Measurements from ENCODE around the gene ZNF365.

The ZNF365 gene, protein sequence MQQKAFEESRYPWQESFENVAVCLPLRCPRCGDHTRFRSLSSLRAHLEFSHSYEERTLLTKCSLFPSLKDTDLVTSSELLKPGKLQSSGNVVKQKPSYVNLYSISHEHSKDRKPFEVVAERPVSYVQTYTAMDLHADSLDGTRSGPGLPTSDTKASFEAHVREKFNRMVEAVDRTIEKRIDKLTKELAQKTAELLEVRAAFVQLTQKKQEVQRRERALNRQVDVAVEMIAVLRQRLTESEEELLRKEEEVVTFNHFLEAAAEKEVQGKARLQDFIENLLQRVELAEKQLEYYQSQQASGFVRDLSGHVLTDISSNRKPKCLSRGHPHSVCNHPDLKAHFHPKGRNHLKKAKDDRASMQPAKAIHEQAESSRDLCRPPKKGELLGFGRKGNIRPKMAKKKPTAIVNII

DNA sequence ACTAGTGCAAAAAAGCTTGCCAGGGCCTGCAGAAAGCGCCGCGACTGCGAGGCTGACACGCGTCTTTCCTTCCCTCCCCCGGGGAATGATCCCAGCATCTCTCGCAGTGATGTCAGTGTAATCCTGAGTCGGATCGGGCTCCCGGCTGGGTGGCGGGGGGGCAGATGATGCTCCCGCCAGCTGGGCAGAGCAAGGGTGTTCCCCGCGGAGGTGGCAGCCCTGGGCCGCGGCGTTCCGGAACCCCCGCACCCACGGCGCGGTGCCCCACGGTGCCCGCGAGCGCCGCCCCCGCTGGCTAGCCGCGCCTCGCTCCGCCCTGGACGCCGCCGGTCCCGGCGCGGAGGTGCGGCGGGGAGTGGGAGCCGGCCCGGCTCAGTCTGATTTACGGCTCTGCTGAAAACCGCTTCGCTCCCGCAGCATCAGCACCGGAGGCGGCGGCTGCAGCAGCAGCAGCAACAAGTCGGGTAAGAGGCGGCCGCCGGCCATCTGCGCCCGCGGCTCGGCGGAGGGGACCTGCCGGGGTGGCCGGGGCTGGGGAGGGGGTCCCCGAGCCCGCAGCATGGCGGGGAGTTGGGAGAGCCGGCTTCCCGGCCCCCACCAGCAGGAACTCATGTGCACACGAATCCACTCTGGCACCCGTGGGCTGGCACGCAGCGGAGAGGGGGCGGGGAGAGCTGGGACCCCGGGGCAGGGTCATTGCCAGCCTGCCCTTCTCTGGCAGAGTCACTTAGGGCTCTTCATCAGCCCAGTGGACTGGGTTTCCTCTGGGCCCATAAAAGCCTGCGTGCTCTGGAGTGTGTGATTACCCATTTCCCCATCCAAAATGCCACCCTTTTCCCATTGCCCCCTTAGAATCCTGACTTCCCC lies at the start of gene ZNF365:
Gene ZNF365, plus strand, starts transcription at position 375 of the 867 bp plus-strand sequence. CDS start 1,825 bp downstream, outside the sequence.
- Histone ChIP-seq H3K9me3 (no peaks in the 10 kb centered on the region), H3K27me3 (ENCODE audit: low read depth) (peaks cover 29% of the 10 kb centered on the region), H3K4me1 (peaks cover 4% of the 10 kb centered on the region), H3K36me3 (replicated peaks) (no peaks in the 10 kb centered on the region), H3K4me3 (peak within 1 kb of the TSS; percentile 31)
- DNase-seq (ENCODE audit: low spot score in 2 of 2), result peak; percentile 17 to 60
- in situ Hi-C loops (cut with MboI; ENCODE audit: low sequenced_read_pairs), result no loop called here

DNA sequence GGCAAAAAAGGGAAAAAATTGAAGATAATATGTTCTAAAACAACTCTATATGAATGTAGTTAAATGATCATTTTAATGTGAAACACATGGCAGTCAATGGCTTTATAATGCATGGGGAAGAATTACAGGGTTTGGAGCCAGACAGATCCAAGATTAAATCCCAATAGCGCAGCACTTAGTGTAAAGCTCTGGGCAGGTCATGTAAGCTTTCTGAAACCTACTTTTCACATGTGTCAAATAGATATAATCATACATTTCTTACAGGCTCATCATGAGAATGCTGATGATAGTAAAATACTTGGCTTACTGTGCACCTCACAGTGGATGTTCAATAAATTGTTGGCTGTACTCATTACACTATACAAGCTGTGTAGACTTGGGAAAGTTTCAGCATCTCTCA lies 48.0 kb upstream of the ZNF365 start:
- Histone ChIP-seq H3K9me3 (no peaks in the 10 kb centered on the region), H3K4me1 (no peaks in the 10 kb centered on the region), H3K4me3 (no peak overlapping the region), H3K27me3 (ENCODE audit: low read depth) (no peaks in the 10 kb centered on the region; the same call in 1 of the 2 replicates), H3K36me3 (replicated peaks) (no peaks in the 10 kb centered on the region)
- DNase-seq (ENCODE audit: low spot score in 2 of 2), result no peak
- in situ Hi-C loops (cut with MboI; ENCODE audit: low sequenced_read_pairs), result no loop called here

DNA sequence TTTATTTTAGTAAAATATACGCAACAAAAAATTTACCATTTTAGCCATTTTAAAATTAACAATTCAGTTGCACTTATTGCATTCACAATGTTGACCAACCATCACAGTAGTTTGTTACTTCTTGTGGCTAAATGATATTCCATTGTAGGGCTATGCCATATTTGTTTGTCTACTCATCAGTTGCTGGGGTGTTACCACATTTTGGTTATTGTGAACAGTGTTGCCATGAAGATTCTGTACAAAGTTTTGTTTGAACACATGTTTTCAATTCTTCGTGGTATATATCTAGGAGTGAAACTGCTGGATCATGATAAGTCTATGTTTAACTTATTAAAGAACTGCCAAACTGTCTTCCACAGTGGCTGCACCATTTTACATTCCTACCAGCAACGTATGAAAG lies 46.3 kb upstream of the ZNF365 start:
- Histone ChIP-seq H3K9me3 (no peaks in the 10 kb centered on the region), H3K4me1 (no peaks in the 10 kb centered on the region), H3K4me3 (no peak overlapping the region), H3K27me3 (ENCODE audit: low read depth) (no peaks in the 10 kb centered on the region; the same call in 1 of the 2 replicates), H3K36me3 (replicated peaks) (no peaks in the 10 kb centered on the region)
- in situ Hi-C loops (cut with MboI; ENCODE audit: low sequenced_read_pairs), result no loop called here
- no peak for DNase-seq (ENCODE audit: low spot score in 2 of 2)

DNA sequence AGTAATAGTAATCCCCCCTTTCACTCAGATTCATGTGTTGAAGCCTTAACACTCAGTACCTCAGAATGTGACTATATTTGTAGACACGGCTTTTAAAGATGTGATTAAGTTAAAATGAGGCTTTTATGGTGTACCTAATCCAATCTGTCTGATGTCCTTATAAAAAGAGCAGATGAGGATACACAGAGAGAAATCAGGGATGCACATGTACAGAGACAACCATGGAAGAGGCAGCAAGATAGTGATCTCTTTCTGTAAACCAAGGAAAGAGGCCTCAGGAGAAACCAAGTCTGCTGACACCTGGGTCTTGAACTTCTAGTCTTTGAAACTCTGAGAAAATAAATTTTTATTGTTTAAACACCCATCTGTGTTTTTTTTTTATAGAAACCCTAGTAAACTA lies 44.0 kb upstream of the ZNF365 start:
- Histone ChIP-seq H3K9me3 (no peaks in the 10 kb centered on the region), H3K27me3 (ENCODE audit: low read depth) (no peaks in the 10 kb centered on the region; the same call in 1 of the 2 replicates), H3K4me1 (no peaks in the 10 kb centered on the region), H3K4me3 (no peak overlapping the region), H3K36me3 (replicated peaks) (no peaks in the 10 kb centered on the region)
- in situ Hi-C loops (cut with MboI; ENCODE audit: low sequenced_read_pairs), result no loop called here
- no peak for DNase-seq (ENCODE audit: low spot score in 2 of 2)

DNA sequence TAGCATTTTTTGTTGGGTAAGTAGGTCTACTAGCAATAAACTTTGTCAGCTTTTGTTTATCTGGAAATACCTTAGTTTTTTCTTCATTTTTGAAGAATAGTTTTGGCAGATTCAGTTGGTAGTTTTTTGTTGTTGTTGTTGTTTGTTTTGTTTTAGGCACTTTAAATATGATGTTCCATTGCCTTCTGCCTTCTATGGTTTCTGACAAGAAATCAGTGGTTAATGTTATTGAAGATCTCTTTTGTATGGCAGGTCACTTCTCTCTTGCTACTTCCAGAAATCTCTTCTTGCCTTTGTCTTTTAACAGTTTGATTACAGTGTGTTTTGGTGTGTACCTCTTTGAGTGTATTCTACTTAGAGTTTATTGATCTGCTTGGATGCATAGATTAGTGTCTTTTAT lies 41.8 kb upstream of the ZNF365 start:
- Histone ChIP-seq H3K4me1 (no peaks in the 10 kb centered on the region), H3K27me3 (ENCODE audit: low read depth) (no peaks in the 10 kb centered on the region; the same call in 1 of the 2 replicates), H3K36me3 (replicated peaks) (no peaks in the 10 kb centered on the region), H3K9me3 (no peaks in the 10 kb centered on the region), H3K4me3 (no peak overlapping the region)
- no peak for DNase-seq (ENCODE audit: low spot score in 2 of 2)
- in situ Hi-C loops (cut with MboI; ENCODE audit: low sequenced_read_pairs), result no loop called here

DNA sequence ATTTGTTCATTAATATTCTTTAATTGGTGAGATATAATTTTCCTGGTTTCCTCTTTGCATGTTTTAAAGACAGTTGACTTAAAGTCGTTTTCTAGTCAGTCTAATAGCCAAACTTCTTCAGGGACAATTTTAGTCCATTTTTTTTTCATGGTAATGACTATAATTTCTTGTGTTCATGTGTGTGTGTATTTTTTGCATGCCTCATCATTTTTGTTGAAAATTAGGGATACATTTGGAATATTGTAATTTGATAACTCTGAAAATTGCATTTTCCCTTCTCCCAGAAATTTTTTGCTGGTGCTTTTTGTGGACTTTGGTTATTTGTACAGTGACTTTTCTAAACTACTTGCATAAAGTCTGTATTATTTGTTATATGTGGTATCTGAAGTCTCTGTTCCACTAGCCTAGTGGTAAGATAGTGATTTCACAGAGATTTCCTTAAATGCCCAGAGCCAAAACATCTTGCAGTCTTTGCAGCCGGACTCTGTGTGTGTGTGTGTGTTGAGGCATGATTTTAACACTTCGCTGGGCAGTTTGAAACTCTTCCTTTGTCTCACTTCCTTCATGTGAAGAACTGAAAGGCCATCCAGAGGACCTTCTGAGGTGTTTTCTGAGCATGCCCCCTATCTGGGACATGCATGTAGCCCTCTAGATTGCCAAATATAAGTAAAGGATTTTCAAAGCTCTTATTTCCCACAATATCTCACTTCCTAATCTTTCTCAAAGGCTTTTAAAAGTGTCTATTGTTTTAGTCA lies 40.9 kb upstream of the ZNF365 start:
- no peaks in the 10 kb centered on the region for H3K36me3 ChIP-seq (replicated peaks)

DNA sequence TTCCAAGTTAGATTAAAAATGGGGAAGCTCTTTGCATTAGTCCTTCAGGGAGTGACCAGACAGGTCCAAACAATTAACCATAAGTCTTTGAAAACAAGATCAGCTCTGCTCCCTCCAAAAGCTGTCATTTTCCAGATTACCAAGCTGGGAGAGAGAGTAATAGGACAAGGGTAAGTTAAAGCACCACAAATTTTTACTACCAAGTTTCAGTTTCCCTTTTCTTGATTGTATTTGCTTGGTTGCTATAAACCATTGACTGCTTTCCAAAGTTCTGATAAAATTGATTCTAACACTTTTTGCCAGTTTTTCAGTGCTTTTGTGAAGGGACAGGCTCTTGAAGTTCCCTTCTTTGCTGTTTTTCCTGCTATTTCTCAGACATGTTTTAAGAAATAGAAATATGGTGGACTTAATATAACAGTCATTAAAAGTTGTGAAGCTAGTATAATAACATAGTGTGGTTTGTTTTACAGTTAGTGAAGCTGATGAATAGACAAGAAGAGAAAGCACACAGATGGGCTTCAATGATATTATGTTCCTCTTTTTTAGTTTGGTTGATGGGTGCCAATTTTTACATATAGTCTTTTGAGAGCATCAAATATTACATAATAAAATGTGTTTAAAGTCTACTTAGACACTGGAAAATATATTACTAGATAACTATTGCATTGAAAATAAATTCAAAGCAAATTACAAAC lies 40.0 kb upstream of the ZNF365 start:
- DNase-seq (ENCODE audit: low spot score in 2 of 2), result no peak
- H3K36me3 ChIP-seq (replicated peaks), result no peaks in the 10 kb centered on the region
- no peak overlapping the region for H3K4me3 ChIP-seq
- H3K9me3 ChIP-seq, result no peaks in the 10 kb centered on the region
- in situ Hi-C loops (cut with MboI; ENCODE audit: low sequenced_read_pairs), result no loop called here
- H3K4me1 ChIP-seq, result no peaks in the 10 kb centered on the region
- no peaks in the 10 kb centered on the region; the same call in 1 of the 2 replicates for H3K27me3 ChIP-seq (ENCODE audit: low read depth)

More for the DNA sequence above, 40.9 kb upstream of the ZNF365 start:
- no peak overlapping the region for H3K4me3 ChIP-seq
- no peaks in the 10 kb centered on the region; the same call in 1 of the 2 replicates for H3K27me3 ChIP-seq (ENCODE audit: low read depth)
- H3K4me1 ChIP-seq, result no peaks in the 10 kb centered on the region
- in situ Hi-C loops (cut with MboI; ENCODE audit: low sequenced_read_pairs), result no loop called here
- DNase-seq (ENCODE audit: low spot score in 2 of 2), result no peak
- H3K9me3 ChIP-seq, result no peaks in the 10 kb centered on the region

DNA sequence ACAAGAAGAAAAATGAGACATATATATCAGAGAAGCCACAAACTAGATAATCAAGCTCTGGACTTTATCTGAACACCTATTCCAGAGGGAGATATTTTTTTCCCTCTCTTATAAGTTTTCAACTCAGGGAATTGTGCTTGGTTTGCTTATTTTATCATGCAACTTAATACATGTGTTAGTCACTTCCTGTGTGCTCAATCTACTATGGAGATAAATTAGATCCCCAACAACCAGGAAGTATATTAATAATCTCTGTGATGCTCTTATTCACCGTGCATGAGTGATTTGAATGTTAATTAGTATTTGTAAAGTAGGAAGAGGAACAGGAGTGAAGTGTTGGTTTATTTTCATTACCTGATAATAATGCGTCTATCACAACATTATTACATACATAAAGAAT lies 38.8 kb upstream of the ZNF365 start:
- H3K4me3 ChIP-seq, result no peak overlapping the region
- H3K9me3 ChIP-seq, result no peaks in the 10 kb centered on the region
- no peaks in the 10 kb centered on the region for H3K4me1 ChIP-seq
- no peaks in the 10 kb centered on the region; the same call in 1 of the 2 replicates for H3K27me3 ChIP-seq (ENCODE audit: low read depth)
- in situ Hi-C loops (cut with MboI; ENCODE audit: low sequenced_read_pairs), result no loop called here
- no peaks in the 10 kb centered on the region for H3K36me3 ChIP-seq (replicated peaks)
- DNase-seq (ENCODE audit: low spot score in 2 of 2), result no peak

DNA sequence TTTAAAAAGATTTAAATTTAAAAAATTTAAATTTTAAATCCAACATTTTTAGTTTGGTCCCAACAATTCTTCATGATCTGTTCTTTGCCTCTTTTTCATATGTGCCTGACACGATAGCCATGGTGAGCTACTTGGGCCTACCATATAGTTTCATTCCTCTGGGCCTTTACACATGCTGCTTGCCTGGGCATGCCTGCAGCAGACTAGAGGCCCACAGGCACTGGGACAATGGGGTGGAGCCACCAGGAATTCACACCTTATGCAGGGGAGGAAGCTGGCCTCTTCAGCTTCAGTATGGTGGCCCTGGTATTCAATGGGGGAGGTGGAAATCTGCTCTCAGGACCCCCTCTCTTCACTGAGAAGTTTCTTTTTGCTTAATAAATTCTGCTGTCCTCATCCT lies 37.8 kb upstream of the ZNF365 start:
- no peak overlapping the region for H3K4me3 ChIP-seq
- in situ Hi-C loops (cut with MboI; ENCODE audit: low sequenced_read_pairs), result no loop called here
- no peak for DNase-seq (ENCODE audit: low spot score in 2 of 2)
- H3K27me3 ChIP-seq (ENCODE audit: low read depth), result no peaks in the 10 kb centered on the region
- H3K4me1 ChIP-seq, result no peaks in the 10 kb centered on the region
- no peaks in the 10 kb centered on the region for H3K36me3 ChIP-seq (replicated peaks)
- no peaks in the 10 kb centered on the region for H3K9me3 ChIP-seq

DNA sequence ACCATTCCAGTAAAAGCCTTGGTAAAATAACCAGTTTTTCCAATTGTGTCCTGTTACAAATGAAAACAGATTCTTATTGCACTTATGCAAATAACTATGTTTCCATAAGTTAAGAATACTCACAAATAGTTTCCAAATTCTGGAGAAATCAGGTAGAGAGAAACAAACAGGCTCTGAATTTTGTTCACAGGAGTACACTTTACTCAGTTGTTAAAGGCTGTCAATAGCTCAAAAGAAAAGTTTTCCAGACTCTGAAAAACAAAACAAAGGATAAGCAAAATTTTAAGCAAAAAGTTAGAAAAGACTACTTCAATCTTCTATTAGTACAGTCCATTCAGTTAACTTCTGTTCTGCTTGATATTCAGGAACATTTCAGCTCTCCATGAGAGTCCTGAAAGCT lies 32.8 kb upstream of the ZNF365 start:
- no peak for DNase-seq (ENCODE audit: low spot score in 2 of 2)
- no peak overlapping the region for H3K4me3 ChIP-seq
- no peaks in the 10 kb centered on the region for H3K9me3 ChIP-seq
- no peaks in the 10 kb centered on the region for H3K36me3 ChIP-seq (replicated peaks)
- H3K27me3 ChIP-seq (ENCODE audit: low read depth), result no peaks in the 10 kb centered on the region
- in situ Hi-C loops (cut with MboI; ENCODE audit: low sequenced_read_pairs), result no loop called here
- no peaks in the 10 kb centered on the region for H3K4me1 ChIP-seq

DNA sequence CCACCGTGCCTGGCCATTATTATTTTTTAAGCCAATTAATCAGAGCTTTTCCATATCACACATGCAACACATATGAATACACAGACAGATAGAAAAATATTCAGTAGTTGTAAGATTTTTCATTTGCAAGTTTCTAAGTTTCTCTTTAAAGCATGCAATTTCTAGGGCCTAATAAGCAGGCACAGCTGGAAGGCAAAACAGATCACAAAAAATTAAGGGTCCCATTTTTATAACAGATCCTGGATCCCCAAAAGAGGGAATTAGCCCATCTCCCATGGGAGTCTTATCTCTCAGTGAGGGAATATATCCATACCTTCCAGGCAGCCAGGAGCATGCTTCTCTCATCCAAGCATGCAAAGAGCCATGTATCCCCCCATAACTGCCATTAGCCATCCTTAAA lies 31.2 kb upstream of the ZNF365 start:
- Histone ChIP-seq H3K9me3 (no peaks in the 10 kb centered on the region), H3K36me3 (replicated peaks) (no peaks in the 10 kb centered on the region), H3K4me3 (no peak overlapping the region), H3K4me1 (no peaks in the 10 kb centered on the region), H3K27me3 (ENCODE audit: low read depth) (no peaks in the 10 kb centered on the region)
- DNase-seq (ENCODE audit: low spot score in 2 of 2), result no peak
- in situ Hi-C loops (cut with MboI; ENCODE audit: low sequenced_read_pairs), result no loop called here

DNA sequence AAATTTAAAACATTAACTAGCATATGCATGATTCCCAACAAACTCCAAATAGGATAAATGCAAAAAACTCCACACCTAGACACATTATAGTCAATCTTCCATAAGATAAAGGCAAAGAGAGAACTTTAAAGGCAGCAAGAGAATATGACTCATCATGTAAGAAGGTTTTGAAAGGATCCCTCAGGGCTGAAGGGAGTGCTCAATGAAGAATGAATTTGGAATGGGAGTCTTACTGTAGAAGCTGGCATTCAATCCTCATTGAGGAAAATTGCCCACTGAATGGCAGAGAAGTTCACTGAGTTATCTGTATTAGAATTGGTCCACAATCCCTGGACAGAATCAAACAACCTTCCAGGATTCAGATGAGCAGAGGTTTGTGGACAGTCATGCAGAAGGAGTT lies 26.1 kb upstream of the ZNF365 start:
- Histone ChIP-seq H3K9me3 (no peaks in the 10 kb centered on the region; the same call in 1 of the 2 replicates), H3K36me3 (replicated peaks) (no peaks in the 10 kb centered on the region), H3K27me3 (ENCODE audit: low read depth) (no peaks in the 10 kb centered on the region), H3K4me1 (no peaks in the 10 kb centered on the region), H3K4me3 (no peak overlapping the region)
- in situ Hi-C loops (cut with MboI; ENCODE audit: low sequenced_read_pairs), result no loop called here
- no peak for DNase-seq (ENCODE audit: low spot score in 2 of 2)

DNA sequence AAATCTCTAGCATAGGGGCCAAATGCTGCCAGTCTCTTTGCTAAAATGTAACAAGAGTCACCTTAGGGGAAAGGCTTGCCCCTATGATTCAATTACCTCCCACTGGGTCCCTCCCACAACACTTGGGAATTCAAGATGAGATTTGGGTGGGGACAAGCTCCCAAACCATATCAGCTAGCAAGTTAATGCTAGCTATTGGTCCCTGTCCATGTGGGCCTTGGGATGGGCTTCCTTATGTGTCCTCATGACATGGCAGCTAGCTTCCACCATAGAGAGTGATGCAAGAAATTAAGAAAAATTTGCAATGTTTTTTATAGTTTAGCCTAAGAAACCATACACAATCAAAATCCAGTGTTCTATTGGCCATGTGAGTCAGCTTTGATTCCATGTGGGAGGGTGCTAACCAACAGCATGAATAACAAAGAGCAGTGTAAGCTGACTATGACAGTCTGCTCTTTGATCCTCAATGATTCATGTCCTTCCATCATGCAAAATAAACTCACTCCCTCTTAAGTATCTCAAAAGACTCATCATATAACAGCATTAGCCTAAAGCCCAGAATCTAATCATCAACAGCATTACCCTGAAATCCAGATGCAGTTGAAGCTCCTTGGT lies 21.7 kb upstream of the ZNF365 start:
- H3K36me3 ChIP-seq (replicated peaks), result no peaks in the 10 kb centered on the region
- no peak for DNase-seq (ENCODE audit: low spot score in 2 of 2)
- in situ Hi-C loops (cut with MboI; ENCODE audit: low sequenced_read_pairs), result no loop called here
- H3K9me3 ChIP-seq, result no peaks in the 10 kb centered on the region; the same call in 1 of the 2 replicates
- no peak overlapping the region for H3K4me3 ChIP-seq
- H3K27me3 ChIP-seq (ENCODE audit: low read depth), result no peaks in the 10 kb centered on the region
- H3K4me1 ChIP-seq, result no peaks in the 10 kb centered on the region

Data from HAP-1 (cell line).